ENCODE measurements around the gene MSLN.

DNA sequence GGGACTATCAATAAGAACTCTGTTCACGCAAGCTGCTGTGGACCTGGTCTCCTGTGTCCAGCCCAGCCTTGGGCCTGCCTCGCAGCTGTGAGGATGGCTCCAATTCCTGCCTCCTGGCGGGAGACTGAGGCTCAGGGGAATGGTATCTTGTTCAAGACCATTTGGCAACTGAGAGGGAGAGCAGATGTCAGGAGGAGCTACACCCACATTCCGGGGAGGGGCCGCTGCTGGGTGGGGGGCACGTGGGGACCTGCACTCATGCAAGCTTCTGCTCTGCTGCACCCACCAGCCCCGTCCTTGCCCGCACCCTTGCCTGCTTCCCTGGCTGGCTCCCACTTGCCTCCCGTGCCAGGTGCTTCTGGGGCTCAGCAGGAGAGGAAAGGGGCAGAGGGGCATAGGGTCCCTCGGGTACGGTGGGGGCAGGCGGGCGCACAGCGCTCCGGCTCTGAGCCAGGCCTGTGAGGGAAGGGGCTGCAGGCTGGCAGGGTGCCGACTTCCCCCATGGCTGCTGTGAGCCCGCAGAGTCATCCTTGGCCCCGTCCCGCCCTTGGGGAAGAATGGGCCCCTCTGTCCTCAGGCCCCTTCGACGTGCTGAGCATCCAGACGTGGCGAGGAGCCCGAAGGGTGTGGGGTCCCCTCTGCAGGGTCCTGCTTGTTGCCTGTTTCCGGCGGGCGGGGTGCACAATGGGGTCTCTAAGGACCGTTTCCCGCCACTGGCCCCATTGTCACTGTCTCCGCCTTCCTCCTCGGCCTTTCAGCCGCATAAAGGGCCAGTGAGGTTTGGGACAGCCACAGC, 42.9 kb upstream of the MSLN start:
- no peak for TF ChIP-seq EZH2 (IDR thresholded peaks at IDR 0.05; ENCODE audit: borderline replicate concordance, low read depth, low read length, severe bottlenecking)
- TF ChIP-seq, protein P1, sequence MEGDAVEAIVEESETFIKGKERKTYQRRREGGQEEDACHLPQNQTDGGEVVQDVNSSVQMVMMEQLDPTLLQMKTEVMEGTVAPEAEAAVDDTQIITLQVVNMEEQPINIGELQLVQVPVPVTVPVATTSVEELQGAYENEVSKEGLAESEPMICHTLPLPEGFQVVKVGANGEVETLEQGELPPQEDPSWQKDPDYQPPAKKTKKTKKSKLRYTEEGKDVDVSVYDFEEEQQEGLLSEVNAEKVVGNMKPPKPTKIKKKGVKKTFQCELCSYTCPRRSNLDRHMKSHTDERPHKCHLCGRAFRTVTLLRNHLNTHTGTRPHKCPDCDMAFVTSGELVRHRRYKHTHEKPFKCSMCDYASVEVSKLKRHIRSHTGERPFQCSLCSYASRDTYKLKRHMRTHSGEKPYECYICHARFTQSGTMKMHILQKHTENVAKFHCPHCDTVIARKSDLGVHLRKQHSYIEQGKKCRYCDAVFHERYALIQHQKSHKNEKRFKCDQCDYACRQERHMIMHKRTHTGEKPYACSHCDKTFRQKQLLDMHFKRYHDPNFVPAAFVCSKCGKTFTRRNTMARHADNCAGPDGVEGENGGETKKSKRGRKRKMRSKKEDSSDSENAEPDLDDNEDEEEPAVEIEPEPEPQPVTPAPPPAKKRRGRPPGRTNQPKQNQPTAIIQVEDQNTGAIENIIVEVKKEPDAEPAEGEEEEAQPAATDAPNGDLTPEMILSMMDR (IDR thresholded peaks at IDR 0.05; ENCODE audit: borderline replicate concordance, extremely low read depth, low read length, poor library complexity, severe bottlenecking): no peak
